ENCODE measurements around the gene CXCL11. TPM values are rescaled to one million over a fixed set of nuclear protein-coding genes. Genes with fewer than 3 reads are reported as not detected.
"Not testable (repeated sequence)": the region's sequence is repeated elsewhere in the genome, so short reads cannot be mapped to it uniquely, and the experiment has no call there.

Gene CXCL11
- total and polyA plus RNA-seq, 2 donors (not counting 1 experiment from before 2014, with no cell fraction given), result not detected

DNA sequence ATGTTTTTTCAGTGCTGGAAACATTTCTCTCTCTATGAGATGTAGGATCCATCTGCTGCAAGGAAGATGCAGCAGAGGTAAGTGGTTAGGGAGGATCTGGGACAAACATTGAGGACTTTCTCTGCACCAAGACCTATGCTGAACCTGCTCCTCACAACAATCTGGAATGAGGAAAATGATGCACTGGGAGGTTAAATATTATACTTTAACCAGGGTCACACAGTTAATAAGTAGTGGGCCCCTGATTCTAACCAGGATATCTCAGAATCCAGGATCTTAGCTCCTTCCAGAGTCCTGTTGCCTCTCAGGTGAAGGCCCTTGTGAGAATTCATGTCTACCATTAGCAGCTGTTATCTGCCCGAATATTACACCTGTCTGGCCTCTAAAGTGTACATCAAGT lies 35.6 kb downstream of the CXCL11 start:
- no peaks in the 10 kb centered on the region for H3K9me3 Mint-ChIP-seq (ENCODE audit: insufficient read depth)
- no peaks in the 10 kb centered on the region for H3K79me2 ChIP-seq (ENCODE audit: control insufficient read depth, insufficient read depth, low read length)

DNA sequence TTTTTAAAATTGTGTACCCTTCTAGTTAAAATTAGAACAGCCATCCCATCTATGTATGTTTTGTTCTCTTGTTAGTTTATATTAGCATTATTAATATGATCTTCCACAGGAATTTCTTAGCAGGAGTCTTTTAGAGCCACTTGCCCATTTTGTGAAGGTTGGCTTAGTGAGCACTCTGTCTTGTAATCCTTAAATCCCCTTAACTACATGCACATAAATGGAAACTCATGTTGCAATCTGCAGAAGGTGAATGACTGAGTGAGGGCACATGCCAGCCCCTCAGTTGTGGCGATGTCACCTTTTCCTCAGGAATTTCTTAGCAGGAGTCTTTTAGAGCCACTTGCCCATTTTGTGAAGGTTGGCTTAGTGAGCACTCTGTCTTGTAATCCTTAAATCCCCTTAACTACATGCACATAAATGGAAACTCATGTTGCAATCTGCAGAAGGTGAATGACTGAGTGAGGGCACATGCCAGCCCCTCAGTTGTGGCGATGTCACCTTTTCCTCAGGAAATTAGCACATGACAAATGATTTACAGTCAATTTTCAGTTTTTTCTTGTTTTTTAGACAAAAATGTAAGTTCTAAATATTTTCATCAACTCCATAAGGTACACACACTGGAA lies 37.2 kb downstream of the CXCL11 start:
- H4K20me1 ChIP-seq (ENCODE audit: control insufficient read depth, insufficient read depth, low read length, poor library complexity, severe bottlenecking); H3K4me3 ChIP-seq (ENCODE audit: control extremely low read depth in 1 of 5, extremely low read depth in 1 of 5, insufficient read depth in 1 of 5, low read depth in 2 of 5, low read length in 4 of 5); POLR2A ChIA-PET; H3K4me3 Mint-ChIP-seq; H3K27ac Mint-ChIP-seq; H3K36me3 ChIP-seq (replicated peaks in 1 of 2; ENCODE audit: control extremely low read depth in 1 of 2, control insufficient read depth in 1 of 2, extremely low read depth in 1 of 2, insufficient read depth in 2 of 2, low read length in 1 of 2); H3K27me3 Mint-ChIP-seq; H2AFZ ChIP-seq (ENCODE audit: insufficient read depth, low read depth, low read length, poor library complexity, severe bottlenecking); H3K9ac ChIP-seq (ENCODE audit: low read length); DNase-seq; H3K4me2 ChIP-seq (replicated peaks; ENCODE audit: low read depth, low read length, poor library complexity, severe bottlenecking); H3K79me2 ChIP-seq (ENCODE audit: control insufficient read depth, insufficient read depth, low read length); H3K9me3 Mint-ChIP-seq (ENCODE audit: insufficient read depth); H3K9me3 ChIP-seq (ENCODE audit: control extremely low read depth in 1 of 3, control insufficient read depth in 2 of 3, insufficient read depth in 1 of 3, low read length in 2 of 3); H3K27ac ChIP-seq (ENCODE audit: low read length in 2 of 2); ATAC-seq (ENCODE audit: low read depth); intact Hi-C loops (cut with micrococcal nuclease); H3K27me3 ChIP-seq (replicated peaks in 1 of 4; ENCODE audit: control extremely low read depth in 1 of 4, control insufficient read depth in 3 of 4, insufficient read depth in 4 of 4, low read length in 3 of 4); H3K4me1 Mint-ChIP-seq; H3K4me1 ChIP-seq (ENCODE audit: control insufficient read depth in 2 of 2, insufficient read depth in 2 of 2, low read length in 2 of 2): not testable (repeated sequence)
- no CpG with 5 or more reads among the region's 2 CpGs for WGBS (ENCODE audit: insufficient coverage)
- CTCF ChIA-PET, result interaction anchor here (4.6 to 4.8 kb wide), 2 partner anchors 64 to 70 kb away, joined by 95 to 132 read pairs; no protein-coding TSS in a partner anchor

More for the DNA sequence above, 35.6 kb downstream of the CXCL11 start:
- Histone ChIP-seq H3K4me2 (replicated peaks; ENCODE audit: low read depth, low read length, poor library complexity, severe bottlenecking) (no peak overlapping the region), H4K20me1 (ENCODE audit: control insufficient read depth, insufficient read depth, low read length, poor library complexity, severe bottlenecking) (no peaks in the 10 kb centered on the region), H3K27ac (ENCODE audit: low read length in 2 of 2) (no peak overlapping the region), H3K9ac (ENCODE audit: low read length) (no peak overlapping the region), H3K4me3 (ENCODE audit: control extremely low read depth in 1 of 5, extremely low read depth in 1 of 5, insufficient read depth in 1 of 5, low read depth in 2 of 5, low read length in 4 of 5) (no peak overlapping the region), H3K9me3 (ENCODE audit: control extremely low read depth in 1 of 3, control insufficient read depth in 2 of 3, insufficient read depth in 1 of 3, low read length in 2 of 3) (no peaks in the 10 kb centered on the region), H3K36me3 (replicated peaks in 1 of 2; ENCODE audit: control extremely low read depth in 1 of 2, control insufficient read depth in 1 of 2, extremely low read depth in 1 of 2, insufficient read depth in 2 of 2, low read length in 1 of 2) (no peaks in the 10 kb centered on the region), H3K4me1 (ENCODE audit: control insufficient read depth in 2 of 2, insufficient read depth in 2 of 2, low read length in 2 of 2) (no peaks in the 10 kb centered on the region), H3K27me3 (replicated peaks in 1 of 4; ENCODE audit: control extremely low read depth in 1 of 4, control insufficient read depth in 3 of 4, insufficient read depth in 4 of 4, low read length in 3 of 4) (no peaks in the 10 kb centered on the region), H2AFZ (ENCODE audit: insufficient read depth, low read depth, low read length, poor library complexity, severe bottlenecking) (no peak overlapping the region)
- no peak for DNase-seq
- no peak for ATAC-seq (ENCODE audit: low read depth)
- ChIA-PET POLR2A (no interaction called here), CTCF (interaction anchor here (1.0 to 2.3 kb wide), 3 partner anchors 58 to 71 kb away, joined by 4 to 11 read pairs (median 4); no protein-coding TSS in a partner anchor)
- TF ChIP-seq, protein P1, sequence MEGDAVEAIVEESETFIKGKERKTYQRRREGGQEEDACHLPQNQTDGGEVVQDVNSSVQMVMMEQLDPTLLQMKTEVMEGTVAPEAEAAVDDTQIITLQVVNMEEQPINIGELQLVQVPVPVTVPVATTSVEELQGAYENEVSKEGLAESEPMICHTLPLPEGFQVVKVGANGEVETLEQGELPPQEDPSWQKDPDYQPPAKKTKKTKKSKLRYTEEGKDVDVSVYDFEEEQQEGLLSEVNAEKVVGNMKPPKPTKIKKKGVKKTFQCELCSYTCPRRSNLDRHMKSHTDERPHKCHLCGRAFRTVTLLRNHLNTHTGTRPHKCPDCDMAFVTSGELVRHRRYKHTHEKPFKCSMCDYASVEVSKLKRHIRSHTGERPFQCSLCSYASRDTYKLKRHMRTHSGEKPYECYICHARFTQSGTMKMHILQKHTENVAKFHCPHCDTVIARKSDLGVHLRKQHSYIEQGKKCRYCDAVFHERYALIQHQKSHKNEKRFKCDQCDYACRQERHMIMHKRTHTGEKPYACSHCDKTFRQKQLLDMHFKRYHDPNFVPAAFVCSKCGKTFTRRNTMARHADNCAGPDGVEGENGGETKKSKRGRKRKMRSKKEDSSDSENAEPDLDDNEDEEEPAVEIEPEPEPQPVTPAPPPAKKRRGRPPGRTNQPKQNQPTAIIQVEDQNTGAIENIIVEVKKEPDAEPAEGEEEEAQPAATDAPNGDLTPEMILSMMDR (IDR thresholded peaks at IDR 0.05), result no peak
- TF ChIP-seq EZH2 (IDR thresholded peaks at IDR 0.05; ENCODE audit: borderline replicate concordance, insufficient read depth, low read depth, low read length, poor library complexity, severe bottlenecking), result no peak
- Mint-ChIP-seq H3K4me3 (no peak overlapping the region), H3K4me1 (no peaks in the 10 kb centered on the region), H3K27me3 (no peaks in the 10 kb centered on the region), H3K27ac (no peak overlapping the region)
- 100% methylated on average over 1 of the region's 1 CpG for WGBS (ENCODE audit: insufficient coverage)
- intact Hi-C loops (cut with micrococcal nuclease), result no loop called here

Measured in B cell (primary cell).